ENCODE measurements around the gene NANP. TPM values are rescaled to one million over a fixed set of nuclear protein-coding genes. Genes with fewer than 3 reads are reported as not detected.
A peak's percentile ranks its signal among the peaks of the same experiment; 100 is the strongest.
"Not testable (repeated sequence)": the region's sequence is repeated elsewhere in the genome, so short reads cannot be mapped to it uniquely, and the experiment has no call there.

NANP gene
- total and polyA plus RNA-seq, 2 of the 4 experiments (the other 2 are of a cell fraction), result 4.9 to 7.2 TPM

DNA sequence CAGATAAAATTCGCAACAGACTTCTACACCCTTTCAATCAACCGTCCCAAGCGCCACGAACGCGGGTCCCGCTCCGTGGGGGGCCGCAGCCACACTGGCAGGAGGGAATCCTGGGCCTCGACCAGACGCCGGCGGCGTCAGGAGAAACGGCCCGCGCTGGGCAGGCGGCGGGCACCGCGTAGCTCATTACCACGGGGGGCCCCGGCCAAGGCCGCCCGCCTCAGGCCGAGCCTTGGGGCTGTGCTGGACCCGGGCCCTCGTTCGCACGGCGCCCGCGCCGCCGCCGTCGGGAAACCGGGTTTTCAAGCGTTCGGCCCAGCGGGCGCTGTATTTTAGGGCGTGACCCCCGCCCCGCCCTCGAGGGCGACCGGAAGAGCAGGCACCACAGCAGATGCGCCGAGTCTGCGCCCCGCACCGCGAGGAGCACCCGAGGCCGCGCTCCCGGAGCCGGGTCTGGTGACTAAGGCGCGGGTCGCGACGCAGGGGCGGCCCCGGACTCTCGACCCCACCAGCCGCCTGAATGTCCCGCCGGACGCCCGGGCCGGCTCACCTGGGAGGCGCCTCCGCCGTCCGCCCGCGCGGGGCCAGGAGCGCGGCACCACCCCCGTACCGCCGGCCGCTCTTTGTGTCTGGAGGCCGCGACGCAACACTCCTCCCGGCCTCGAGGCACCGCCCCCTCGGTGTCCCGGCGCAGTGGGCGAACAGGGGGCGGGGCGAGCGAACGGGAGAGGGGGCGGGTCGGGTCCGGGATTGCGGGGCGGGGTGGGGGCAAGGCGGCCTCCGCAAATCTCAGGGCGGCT is 38.7 kb downstream of the NANP start, which contains the start of gene NINL:
NINL (minus strand) TSS at position 627 of the 800 bp plus-strand sequence. CDS start 58,944 bp downstream, outside the sequence.
- POLR2A ChIA-PET (ENCODE audit: unreplicated experiment), result no interaction called here

DNA sequence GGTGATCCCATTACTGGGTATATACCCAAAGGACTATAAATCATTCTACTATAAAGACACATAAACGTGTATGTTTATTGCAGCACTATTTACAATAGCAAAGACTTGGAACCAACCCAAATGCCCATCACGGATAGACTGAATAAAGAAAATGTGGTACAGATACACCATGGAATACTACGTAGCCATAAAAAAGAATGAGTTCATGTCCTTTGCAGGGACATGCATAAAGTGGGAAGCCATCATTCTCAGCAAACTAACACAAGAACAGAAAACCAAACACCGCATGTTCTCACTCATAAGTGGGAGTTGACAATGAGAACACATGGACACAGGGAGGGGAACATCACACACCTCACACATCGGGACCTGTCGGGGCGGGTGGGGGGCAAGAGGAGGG is 40.2 kb downstream of the NANP start:
- H4K91ac ChIP-seq (ENCODE audit: insufficient read depth, low read depth, low read length); H3K18ac ChIP-seq (ENCODE audit: low read depth, low read length); H2BK20ac ChIP-seq (ENCODE audit: low read depth, low read length); H3K23ac ChIP-seq (ENCODE audit: low read depth, low read length); H3K56ac ChIP-seq (ENCODE audit: extremely low read depth, insufficient read depth, low read length); H3K27ac ChIP-seq (ENCODE audit: insufficient read depth, low read length); intact Hi-C loops (cut with micrococcal nuclease); H3K4me2 ChIP-seq (ENCODE audit: low read depth, low read length); H2AFZ ChIP-seq (replicated peaks; ENCODE audit: low read length, poor library complexity); H2AK9ac ChIP-seq (replicated peaks; ENCODE audit: low read depth, low read length, poor library complexity); H3K9ac ChIP-seq (ENCODE audit: low read depth, low read length); H3K9me1 ChIP-seq (ENCODE audit: insufficient read depth, low read length); H2BK120ac ChIP-seq (ENCODE audit: low read depth, low read length); H4K8ac ChIP-seq (ENCODE audit: low read depth in 2 of 2, low read length in 2 of 2); H3K4ac ChIP-seq (ENCODE audit: low read depth, low read length); ATAC-seq (ENCODE audit: low read depth); H4K5ac ChIP-seq (ENCODE audit: low read depth, low read length); dilution Hi-C loops (cut with HindIII; ENCODE audit: low sequenced_read_pairs, unreplicated experiment); H3K9me3 ChIP-seq (ENCODE audit: control insufficient read depth, insufficient read depth, low read length); DNase-seq; H2BK15ac ChIP-seq (ENCODE audit: low read depth, low read length); H2AK5ac ChIP-seq (ENCODE audit: low read depth, low read length); H3K36me3 ChIP-seq (ENCODE audit: control insufficient read depth, insufficient read depth, low read length); H3K4me3 ChIP-seq (ENCODE audit: insufficient read depth, low read depth, low read length); H3K27me3 ChIP-seq (ENCODE audit: control insufficient read depth, insufficient read depth, low read length); H3K14ac ChIP-seq (replicated peaks; ENCODE audit: low read depth, low read length); H2BK5ac ChIP-seq (ENCODE audit: low read depth, low read length, poor library complexity, severe bottlenecking): not testable (repeated sequence)
- in situ Hi-C loops (cut with MboI; ENCODE audit: low sequenced_read_pairs), result loop anchor here (25.0 kb wide), 1 partner anchor 596 kb away; the partner anchor contains the start of gene APMAP
- CTCF ChIA-PET, result interaction anchor here (0.8 kb wide), 1 partner anchor 10 kb away, joined by 3 read pairs; no protein-coding TSS in a partner anchor
- POLR2A ChIA-PET (ENCODE audit: unreplicated experiment), result interaction anchor here (0.6 kb wide), 1 partner anchor 56 kb away, joined by 3 read pairs; no protein-coding TSS in a partner anchor
- Histone ChIP-seq H3K79me1 (ENCODE audit: low read depth in 1 of 2, low read length in 2 of 2) (peaks cover 24 to 51% of the 10 kb centered on the region in 2 experiments), H3K4me1 (ENCODE audit: control insufficient read depth, insufficient read depth, low read length) (peaks cover 10% of the 10 kb centered on the region), H4K20me1 (ENCODE audit: insufficient read depth, low read length) (peaks cover 19% of the 10 kb centered on the region)
- BruUV-seq (replicated peaks), result TSS peak; percentile 18
- WGBS, 2 experiments (ENCODE audit: extremely low coverage in 2 of 2, insufficient read length in 1 of 2), result no CpG with 5 or more reads among the region's 7 CpGs

More for the DNA sequence above, 38.7 kb downstream of the NANP start, which contains the start of gene NINL:
- H2BK15ac ChIP-seq (ENCODE audit: low read depth, low read length), result peak within 1 kb of the TSS; percentile 89; the same call in 2 of the 3 replicates
- intact Hi-C loops (cut with micrococcal nuclease), result no loop called here
- 0 out of 2 replicates have a peak, but pooled peaks cover 2% of the 10 kb centered on the region for H3K36me3 ChIP-seq (ENCODE audit: control insufficient read depth, insufficient read depth, low read length)
- peak within 1 kb of the TSS; percentile 92 for H2AK5ac ChIP-seq (ENCODE audit: low read depth, low read length)
- H3K79me1 ChIP-seq (ENCODE audit: low read depth in 1 of 2, low read length in 2 of 2), result peaks cover 16 to 39% of the 10 kb centered on the region in 2 experiments
- H3K18ac ChIP-seq (ENCODE audit: low read depth, low read length), result peak within 1 kb of the TSS; percentile 58
- peak within 1 kb of the TSS; percentile 82 to 97 for H4K8ac ChIP-seq (ENCODE audit: low read depth in 2 of 2, low read length in 2 of 2)
- H3K23ac ChIP-seq (ENCODE audit: low read depth, low read length), result peak within 1 kb of the TSS; percentile 97
- peak within 1 kb of the TSS; percentile 92 for H3K9ac ChIP-seq (ENCODE audit: low read depth, low read length)
- H2AK9ac ChIP-seq (replicated peaks; ENCODE audit: low read depth, low read length, poor library complexity), result peak within 1 kb of the TSS; percentile 95
- peaks cover 6% of the 10 kb centered on the region for H3K9me1 ChIP-seq (ENCODE audit: insufficient read depth, low read length)
- H2BK5ac ChIP-seq (ENCODE audit: low read depth, low read length, poor library complexity, severe bottlenecking), result peak within 1 kb of the TSS; percentile 35
- peak within 1 kb of the TSS; percentile 96 for H4K5ac ChIP-seq (ENCODE audit: low read depth, low read length)
- H3K4me2 ChIP-seq (ENCODE audit: low read depth, low read length), result peak within 1 kb of the TSS; percentile 93
- peak within 1 kb of the TSS; percentile 88 for H3K4ac ChIP-seq (ENCODE audit: low read depth, low read length)
- no peaks in the 10 kb centered on the region for H3K9me3 ChIP-seq (ENCODE audit: control insufficient read depth, insufficient read depth, low read length)
- in situ Hi-C loops (cut with MboI; ENCODE audit: low sequenced_read_pairs), result loop anchor here (25.0 kb wide), 1 partner anchor 598 kb away; the partner anchor contains the start of gene APMAP
- H3K56ac ChIP-seq (ENCODE audit: extremely low read depth, insufficient read depth, low read length), result peak within 1 kb of the TSS; percentile 56; the same call in 1 of the 2 replicates
- peak within 1 kb of the TSS; percentile 97 for H2AFZ ChIP-seq (replicated peaks; ENCODE audit: low read length, poor library complexity)
- H2BK120ac ChIP-seq (ENCODE audit: low read depth, low read length), result peak within 1 kb of the TSS; percentile 34
- H2BK20ac ChIP-seq (ENCODE audit: low read depth, low read length), result 0 out of 2 replicates have a peak within 1 kb of the TSS, but pooled peaks have one; percentile 24
- peaks cover 12% of the 10 kb centered on the region; the same call in 1 of the 2 replicates for H4K20me1 ChIP-seq (ENCODE audit: insufficient read depth, low read length)
- ATAC-seq (ENCODE audit: low read depth) (peak; percentile 92), DNase-seq (peak; percentile 48)
- no peaks in the 10 kb centered on the region for H3K27me3 ChIP-seq (ENCODE audit: control insufficient read depth, insufficient read depth, low read length)
- peak within 1 kb of the TSS; percentile 91 for H4K91ac ChIP-seq (ENCODE audit: insufficient read depth, low read depth, low read length)
- peak within 1 kb of the TSS; percentile 52 for H3K4me3 ChIP-seq (ENCODE audit: insufficient read depth, low read depth, low read length)
- peak within 1 kb of the TSS; percentile 98 for H3K14ac ChIP-seq (replicated peaks; ENCODE audit: low read depth, low read length)
- 2% methylated on average over 41 of the region's 108 CpGs; no CpG with 5 or more reads in 1 of the 2 experiments for WGBS, 2 experiments (ENCODE audit: extremely low coverage in 2 of 2, insufficient read length in 1 of 2)
- CTCF ChIA-PET, result interaction anchor here (0.9 kb wide), 1 partner anchor 12 kb away, joined by 3 read pairs; no protein-coding TSS in a partner anchor
- dilution Hi-C loops (cut with HindIII; ENCODE audit: low sequenced_read_pairs, unreplicated experiment), result no loop called here
- TF ChIP-seq POLR2A (IDR thresholded peaks at IDR 0.05; ENCODE audit: low read depth, low read length), result peak; percentile 85
- TF ChIP-seq BHLHE40 (IDR thresholded peaks at IDR 0.05; ENCODE audit: low read depth, low read length), result no peak
- 0 out of 2 replicates have a peak, but pooled peaks have one; percentile 10 for TF ChIP-seq MAZ (IDR thresholded peaks at IDR 0.05; ENCODE audit: borderline replicate concordance, low read depth, low read length)
- peak within 1 kb of the TSS; percentile 38 for H3K27ac ChIP-seq (ENCODE audit: insufficient read depth, low read length)
- peaks cover 4% of the 10 kb centered on the region for H3K4me1 ChIP-seq (ENCODE audit: control insufficient read depth, insufficient read depth, low read length)
- BruUV-seq (replicated peaks), result no TSS peak
